ENCODE results near the gene PRMT9.

- no peak for TF ChIP-seq CTCF (IDR thresholded peaks at IDR 0.05)
- no peak for TF ChIP-seq POLR2A (IDR thresholded peaks at IDR 0.05)
Observed at GRCh38 chr4:147616849-147617172, 67.2 kb downstream of the PRMT9 start.
